HG02623 (cell line): ENCODE data around the gene C2orf92.
"Not testable (repeated sequence)": the region's sequence is repeated elsewhere in the genome, so short reads cannot be mapped to it uniquely, and the experiment has no call there.

ENCODE experiments used
- ATAC-seq: cut with Tn5 transposase; IDR thresholded peaks from one replicate; pipeline ENCODE4 v1.9.1; 2021; ENCODE audit warnings: moderate library complexity; ENCODE audit not compliant: unreplicated experiment

The C2orf92 gene

GRCh38 chr2:97688062-97688827 is 18.7 kb downstream of the C2orf92 start:
- no peak for ATAC-seq

DNA sequence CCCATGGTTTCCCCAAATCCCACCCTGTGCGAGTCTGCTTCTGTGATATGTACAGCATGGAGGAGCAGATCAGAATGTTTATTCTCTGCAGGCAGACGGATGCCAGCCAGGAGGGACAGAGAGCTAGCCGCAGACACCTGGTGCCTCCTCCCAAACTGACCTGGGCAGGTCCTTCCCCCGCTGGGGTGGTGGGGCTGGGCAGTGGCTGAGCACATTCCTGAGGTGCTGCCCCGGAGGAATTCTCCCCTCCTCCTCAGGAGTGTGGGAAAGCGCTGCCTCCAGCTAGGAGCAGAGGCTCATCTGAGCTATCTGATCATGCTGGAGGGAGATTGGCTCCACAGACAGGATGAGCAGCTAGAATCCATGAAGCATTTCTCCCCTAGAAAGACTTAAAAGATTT is 21.7 kb downstream of the C2orf92 start:
- ATAC-seq = no peak

- no peak for ATAC-seq
These were observed 24.0 kb downstream of the C2orf92 start for GRCh38 chr2:97693476-97693875.

DNA sequence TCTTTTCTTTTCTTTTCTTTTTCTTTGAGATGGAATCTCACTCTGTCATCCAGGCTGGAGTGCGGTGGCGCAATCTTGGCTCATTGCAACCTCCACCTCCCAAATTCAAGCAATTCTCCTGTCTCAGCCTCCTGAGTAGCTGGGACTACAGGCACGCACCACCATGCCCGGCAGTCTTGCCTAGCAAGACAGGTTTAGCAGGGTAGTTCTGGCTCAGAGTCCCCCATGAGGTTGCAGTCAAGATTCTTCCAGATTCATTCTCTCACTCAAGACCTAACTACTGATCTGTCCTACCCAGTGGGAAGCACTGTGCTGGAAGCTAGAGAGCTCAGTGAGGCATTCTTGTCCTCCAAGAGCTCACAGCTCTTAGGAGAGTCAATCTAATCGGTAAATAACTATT is 26.2 kb downstream of the C2orf92 start:
- ATAC-seq = no peak

GRCh38 chr2:97697252-97698235 is 28.0 kb downstream of the C2orf92 start:
- ATAC-seq = no peak

DNA sequence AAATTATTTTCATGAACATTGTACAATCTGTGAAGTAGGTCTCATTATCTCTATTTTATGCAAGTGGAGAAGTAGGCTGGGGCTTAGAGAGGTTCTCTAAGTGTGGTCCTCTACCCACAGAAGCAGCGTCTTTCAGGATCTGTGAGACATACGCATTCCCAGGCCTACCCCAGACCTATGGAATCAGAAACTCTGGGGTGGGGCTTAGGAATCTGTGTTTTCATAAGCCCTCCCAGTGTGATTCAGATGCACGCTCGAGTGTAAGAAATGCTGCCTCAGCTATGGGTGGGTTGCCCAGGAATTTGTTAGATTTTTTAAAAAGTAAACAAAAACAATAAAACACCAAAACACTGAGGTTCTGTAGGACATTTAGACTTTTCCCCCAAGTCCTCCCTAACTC is 29.0 kb downstream of the C2orf92 start:
- ATAC-seq = no peak

- ATAC-seq = no peak
These were observed 30.4 kb downstream of the C2orf92 start for GRCh38 chr2:97699765-97700444.

- ATAC-seq = no peak
These were observed 31.7 kb downstream of the C2orf92 start for GRCh38 chr2:97701186-97701585.

GRCh38 chr2:97701851-97702465 is 32.4 kb downstream of the C2orf92 start:
- no peak for ATAC-seq

GRCh38 chr2:97702731-97703470 is 33.4 kb downstream of the C2orf92 start:
- ATAC-seq = no peak

DNA sequence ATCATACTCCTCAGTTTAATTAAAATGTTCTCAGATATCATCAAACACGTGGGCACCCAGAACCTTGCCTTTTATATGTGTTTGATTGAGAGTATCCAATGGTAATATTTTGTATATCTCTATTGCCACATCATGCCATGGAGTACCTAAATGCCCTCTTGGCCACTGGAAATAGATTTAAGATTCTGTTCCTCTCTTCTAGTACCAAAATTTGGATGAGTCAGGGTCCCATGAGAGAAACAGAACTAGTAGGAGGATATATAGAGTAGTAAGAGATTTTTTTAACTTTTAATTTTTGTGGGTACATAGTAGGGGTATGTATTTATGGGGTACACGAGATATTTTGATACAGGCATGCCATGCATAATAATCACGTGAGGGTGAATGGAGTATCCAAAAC is 34.2 kb downstream of the C2orf92 start:
- no peak for ATAC-seq

- no peak for ATAC-seq
These were observed 35.5 kb downstream of the C2orf92 start for GRCh38 chr2:97704989-97705388.

DNA sequence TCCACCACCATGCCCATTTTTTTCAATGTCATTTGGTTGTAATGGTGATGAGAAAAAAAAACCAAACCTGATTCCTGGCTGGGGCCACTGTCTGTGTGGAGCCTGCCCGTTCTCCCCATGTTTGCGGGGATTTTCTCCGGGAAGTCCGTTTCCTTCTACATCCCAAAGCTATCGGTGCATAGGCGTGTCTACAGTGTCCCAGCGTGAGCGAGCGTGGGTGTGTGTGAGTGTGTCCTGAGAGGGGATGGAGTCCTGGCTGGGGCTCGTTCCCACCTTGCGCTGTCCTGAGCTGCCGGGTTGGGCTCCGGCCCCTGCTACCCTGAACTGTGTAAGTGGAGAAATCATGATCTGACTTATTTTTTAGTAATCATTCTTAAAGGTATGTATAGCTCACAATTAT is 36.6 kb downstream of the C2orf92 start:
- no peak for ATAC-seq

DNA sequence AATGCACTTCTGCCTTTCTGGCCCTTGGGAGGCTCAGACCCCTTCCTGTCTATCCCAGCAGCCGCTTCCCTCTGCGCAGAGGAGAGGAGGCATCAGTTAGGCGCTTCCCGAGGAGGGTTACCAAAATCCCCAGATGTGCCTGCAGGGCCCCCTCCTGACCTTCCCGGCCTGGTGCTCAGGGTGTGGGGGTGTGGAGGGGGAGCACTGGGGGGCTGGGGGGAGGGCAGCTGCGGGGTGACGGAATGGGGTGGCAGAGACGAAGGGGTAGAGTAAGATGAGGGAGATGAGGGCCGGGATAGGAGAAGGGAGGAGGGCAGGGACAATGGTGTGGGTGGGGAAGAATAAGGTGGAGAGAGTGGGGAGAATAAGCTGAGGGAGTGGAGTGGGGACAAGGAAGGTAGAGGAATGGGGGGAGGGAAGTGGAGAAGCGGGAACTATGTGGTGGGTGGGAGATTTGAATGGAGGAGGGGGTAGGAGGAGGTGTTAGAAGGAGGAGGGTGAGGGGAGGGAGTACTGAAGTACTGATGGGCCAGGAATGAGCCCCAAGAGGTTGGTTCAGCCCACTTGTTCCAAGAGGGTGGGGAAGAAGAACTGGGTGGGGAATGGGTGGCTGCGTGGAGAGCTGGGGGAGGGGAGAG is 37.3 kb downstream of the C2orf92 start:
- ATAC-seq = no peak

DNA sequence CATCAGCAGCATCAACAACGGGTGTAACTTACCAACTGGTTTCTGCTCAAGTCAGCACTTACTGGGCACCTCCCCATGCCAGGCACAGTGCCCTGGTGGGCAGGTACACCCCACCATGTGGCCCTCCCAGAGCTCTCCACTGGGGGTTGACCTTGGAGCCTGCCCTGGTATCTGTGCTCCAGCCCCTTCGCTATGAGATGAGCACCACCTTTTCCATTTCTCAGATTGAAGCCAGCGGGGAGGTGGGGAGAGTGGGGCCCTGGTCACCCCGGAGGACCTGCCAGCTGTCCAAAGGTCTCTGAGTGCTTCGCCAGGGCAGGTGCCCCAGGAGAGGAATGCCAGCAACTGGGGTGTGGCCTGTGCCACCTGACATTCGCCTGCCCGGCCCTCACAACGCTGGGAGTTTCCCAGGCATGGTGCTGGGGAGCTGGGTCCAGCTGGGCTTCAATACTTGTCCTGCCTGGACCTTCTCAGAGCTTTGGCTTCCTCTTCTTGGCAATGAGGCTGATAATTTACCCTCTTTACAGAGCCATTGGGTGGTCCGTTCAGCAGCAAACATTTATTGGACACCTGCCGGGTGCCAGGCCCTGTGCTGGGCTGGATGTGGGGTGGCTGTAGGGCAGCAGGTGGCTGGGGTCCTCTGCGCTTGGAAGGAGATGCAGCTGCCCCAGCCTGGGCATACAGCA is 38.0 kb downstream of the C2orf92 start:
- ATAC-seq = no peak

GRCh38 chr2:97708048-97708380 is 38.5 kb downstream of the C2orf92 start:
- ATAC-seq = no peak

DNA sequence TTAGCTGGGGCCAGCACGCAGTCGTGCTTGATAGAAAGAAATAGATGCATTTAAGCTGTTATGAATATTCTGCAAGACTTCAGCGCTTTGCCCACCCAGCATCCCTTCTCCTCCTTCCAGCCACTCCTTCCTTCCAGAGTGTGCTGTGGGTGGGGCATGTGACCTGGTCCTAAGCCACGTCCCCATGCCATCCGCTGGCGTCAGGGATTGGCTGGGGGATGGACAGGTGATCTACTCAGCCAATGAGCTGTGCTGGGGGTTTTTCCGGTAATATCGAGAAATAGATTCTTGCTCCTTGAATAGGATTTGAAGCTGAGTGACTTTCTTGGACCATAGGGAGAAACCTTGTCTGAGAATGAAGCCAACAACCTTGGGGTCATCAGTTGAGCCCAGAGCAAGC is 39.1 kb downstream of the C2orf92 start:
- no peak for ATAC-seq

DNA sequence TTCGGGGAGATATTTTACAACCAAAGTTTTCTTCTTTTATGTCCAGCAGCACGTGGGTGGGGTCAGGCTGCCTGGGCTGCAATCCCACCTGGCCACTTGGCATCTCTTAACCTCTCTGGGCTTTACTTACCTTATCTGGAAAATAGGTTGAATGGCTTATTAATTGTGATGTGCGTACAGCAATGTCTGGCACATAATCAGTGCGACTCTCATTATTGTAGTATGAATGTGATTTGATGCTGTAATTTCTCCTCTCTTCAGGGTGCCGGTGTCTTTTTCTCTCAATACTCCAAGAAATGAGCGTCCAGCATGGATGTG is 41.8 kb downstream of the C2orf92 start:
- ATAC-seq = no peak

DNA sequence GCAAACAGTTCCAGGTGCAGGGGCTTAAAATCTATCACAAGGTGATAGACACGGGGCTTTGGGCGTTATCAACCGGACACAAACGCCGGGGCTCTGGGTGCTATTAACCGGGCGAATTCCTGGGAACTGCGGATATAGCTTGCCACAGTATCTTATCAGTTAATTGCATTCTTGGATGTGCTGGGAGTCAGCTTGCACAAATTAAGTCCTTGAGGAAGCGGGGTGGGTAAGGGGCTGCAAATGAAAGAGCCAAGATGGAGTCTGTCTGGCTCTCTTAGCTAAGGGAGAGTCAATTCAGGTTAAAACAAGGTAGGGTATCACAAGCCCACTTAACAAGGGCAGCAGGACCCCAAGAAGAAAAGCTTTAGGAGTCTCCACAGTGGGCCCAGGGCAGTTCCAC is 42.7 kb downstream of the C2orf92 start:
- ATAC-seq = not testable (repeated sequence)
